Subcutaneous adipose tissue (tissue), 4 donors: Measurements from ENCODE around the gene PNMA8B. TPM values are rescaled to one million over a fixed set of nuclear protein-coding genes. Genes with fewer than 3 reads are reported as not detected.

Experiments used
- CTCF ChIP-seq: fragments of 450-650 bp; IDR thresholded peaks from one replicate; pipeline ENCODE4 v1.5.1; 2016; ENCODE audit warnings: low read depth, mild to moderate bottlenecking, control low read depth, antibody characterized with exemption, moderate library complexity
- total RNA-seq, 4 donors: library from RNA; depleted of rRNA; stranded (reverse); fragments of >200 nt; gene quantifications; one replicate each; pipeline ENCODE4 v1.1.0, GENCODE V29; 2016

The PNMA8B gene
- total RNA-seq, 4 donors from 2014 or later: 0.49 to 4.3 (median 2.2) TPM

- TF ChIP-seq CTCF: no peak
Measured at GRCh38 chr19:46530636-46531035, 35.0 kb upstream of the PNMA8B start.

- TF ChIP-seq CTCF: no peak
Measured at GRCh38 chr19:46529622-46530451, 34.2 kb upstream of the PNMA8B start.

GRCh38 chr19:46528601-46529590 is 33.2 kb upstream of the PNMA8B start:
- TF ChIP-seq CTCF: no peak

GRCh38 chr19:46524308-46524707 is 28.6 kb upstream of the PNMA8B start:
- no peak for TF ChIP-seq CTCF

- no peak for TF ChIP-seq CTCF
Measured at GRCh38 chr19:46521241-46521868, 25.7 kb upstream of the PNMA8B start.

GRCh38 chr19:46520616-46521015 is 24.9 kb upstream of the PNMA8B start:
- no peak for TF ChIP-seq CTCF
